Astrocyte of the cerebellum (primary cell): ENCODE data around the gene CTU2.
"Not testable (repeated sequence)": the region's sequence is repeated elsewhere in the genome, so short reads cannot be mapped to it uniquely, and the experiment has no call there.

Experiments
- DNase-seq: peaks from one replicate; pipeline ENCODE4 v3.0.0-alpha.2; 2011; ENCODE audit warnings: low read depth
- H3K4me3 ChIP-seq: 2 replicates; pipeline ENCODE4 v1.5.1; 2011; ENCODE audit warnings: mild to moderate bottlenecking, low read depth, low read length, moderate library complexity
- CTCF ChIP-seq: IDR thresholded peaks from 2 replicates; pipeline ENCODE4 v1.5.1; 2012; ENCODE audit warnings: low read length, low read depth, moderate library complexity, mild to moderate bottlenecking; ENCODE audit errors: missing control alignments
- in situ Hi-C: cut with HindIII; loops from 2 replicates; pipeline ENCODE4 v1.10.0; 2017; ENCODE audit warnings: low sequenced_read_pairs

The CTU2 gene

GRCh38 chr16:88662843-88663606, 43.3 kb upstream of the CTU2 start, which contains the start of gene MVD:
TSS of gene MVD (minus strand) at chr16:88663091. CDS start at chr16:88663080, 11 bp downstream.
- peak; percentile 95 for DNase-seq
- in situ Hi-C loops = no loop called here
- H3K4me3 ChIP-seq = peak within 1 kb of the TSS; percentile 96
- TF ChIP-seq CTCF = no peak

- no peak overlapping the region for H3K4me3 ChIP-seq
- no peak for TF ChIP-seq CTCF
- in situ Hi-C loops = no loop called here
- DNase-seq = no peak
These were observed 41.2 kb upstream of the CTU2 start for GRCh38 chr16:88665148-88665547.

- in situ Hi-C loops = no loop called here
- no peak overlapping the region for H3K4me3 ChIP-seq
- TF ChIP-seq CTCF = no peak
These were observed 40.7 kb upstream of the CTU2 start for GRCh38 chr16:88665570-88665969.

GRCh38 chr16:88667461-88667860, 38.8 kb upstream of the CTU2 start:
- TF ChIP-seq CTCF = no peak
- in situ Hi-C loops = no loop called here
- DNase-seq = no peak
- no peak overlapping the region for H3K4me3 ChIP-seq

More at GRCh38 chr16:88665570-88665969, 40.7 kb upstream of the CTU2 start:
- no peak for DNase-seq

- DNase-seq, in situ Hi-C loops, H3K4me3 ChIP-seq: not testable (repeated sequence)
These were observed 36.8 kb upstream of the CTU2 start for GRCh38 chr16:88669493-88669892.

GRCh38 chr16:88669980-88670379, 36.3 kb upstream of the CTU2 start:
- no peak for DNase-seq
- no peak overlapping the region for H3K4me3 ChIP-seq
- in situ Hi-C loops = loop anchor here (10.0 kb wide), 1 partner anchor 115 kb away; the partner anchor contains the start of gene PIEZO1
- TF ChIP-seq CTCF = no peak

- no peak for TF ChIP-seq CTCF
- no peak for DNase-seq
- in situ Hi-C loops = loop anchor here (10.0 kb wide), 1 partner anchor 113 kb away; the partner anchor contains the start of gene PIEZO1
- no peak overlapping the region for H3K4me3 ChIP-seq
These were observed 34.5 kb upstream of the CTU2 start for GRCh38 chr16:88671806-88672205.
